Spleen (tissue), 13 donors: Measurements from ENCODE around the gene KAT14. TPM values are rescaled to one million over a fixed set of nuclear protein-coding genes. Genes with fewer than 3 reads are reported as not detected.
"Not testable (repeated sequence)": the region's sequence is repeated elsewhere in the genome, so short reads cannot be mapped to it uniquely, and the experiment has no call there.

Source experiments
- DNase-seq: peaks from one replicate; pipeline ENCODE4 v3.0.0-alpha.2; 2020
- H3K27ac ChIP-seq, 8 donors: fragments of 200-600 bp; sonication (generic) in 7 of 8; 1 replicate in 4 of 8; 2 replicates in 4 of 8; pipeline versions ENCODE4 v1.5.0 to v1.8.0; 2016 to 2021; ENCODE audit warnings: inconsistent platforms in 4 of 8, mild to moderate bottlenecking in 4 of 8, moderate library complexity in 1 of 8
- H3K27me3 ChIP-seq, 7 donors: fragments of 200-600 bp; sonication (generic) in 6 of 7; replicated peaks in 1 of 7; 1 replicate in 4 of 7; 2 replicates in 3 of 7; pipeline versions ENCODE4 v1.5.0 to v1.8.0; 2016 to 2021; ENCODE audit warnings: inconsistent platforms in 3 of 7, mild to moderate bottlenecking in 1 of 7
- H3K36me3 ChIP-seq, 6 donors: fragments of 200-600 bp; sonication (generic) in 5 of 6; 1 replicate in 4 of 6; 2 replicates in 2 of 6; pipeline versions ENCODE4 v1.5.0 to v1.8.0; 2016 to 2021; ENCODE audit warnings: inconsistent platforms in 2 of 6
- H3K4me1 ChIP-seq, 6 donors: fragments of 200-600 bp; sonication (generic) in 5 of 6; 1 replicate in 3 of 6; 2 replicates in 3 of 6; pipeline versions ENCODE4 v1.5.0 to v1.8.0; 2016 to 2021; ENCODE audit warnings: inconsistent platforms in 3 of 6
- H3K4me3 ChIP-seq, 8 donors: fragments of 200-600 bp; sonication (generic) in 7 of 8; 1 replicate in 4 of 8; 2 replicates in 4 of 8; pipeline versions ENCODE4 v1.5.0 to v1.8.0; 2016 to 2021; ENCODE audit warnings: inconsistent platforms in 4 of 8, mild to moderate bottlenecking in 4 of 8, moderate library complexity in 2 of 8
- H3K9me3 ChIP-seq, 8 donors: fragments of 200-600 bp; sonication (generic) in 7 of 8; 1 replicate in 4 of 8; 2 replicates in 4 of 8; pipeline versions ENCODE4 v1.5.0 to v1.8.0; 2016 to 2021; ENCODE audit warnings: inconsistent platforms in 4 of 8
- CTCF ChIP-seq, 11 experiments: fragments of 200-600 bp in 7 of 11; fragments of 450-650 bp in 4 of 11; sonication (generic) in 4 of 11; IDR thresholded peaks in 8 of 11; conservative IDR thresholded peaks in 3 of 11; 1 replicate in 7 of 11; 2 replicates in 4 of 11; pipeline versions ENCODE4 v1.4.0 to v1.8.0; 2016 to 2021; ENCODE audit warnings: antibody characterized with exemption in 11 of 11, inconsistent platforms in 4 of 11, mild to moderate bottlenecking in 1 of 11
- POLR2A ChIP-seq, 3 donors: fragments of 450-650 bp; IDR thresholded peaks; one replicate each; pipeline ENCODE4 v1.5.1; 2017; ENCODE audit warnings: antibody characterized with exemption in 3 of 3, mild to moderate bottlenecking in 1 of 3
- POLR2AphosphoS5 ChIP-seq, 3 donors: sonication (generic); formaldehyde crosslinking; IDR thresholded peaks; one replicate each; pipeline ENCODE4 v1.5.1; 2017; ENCODE audit warnings: antibody characterized with exemption in 3 of 3
- WGBS, 5 donors: extraction: QIAGEN DNeasy Blood & Tissue Kit in 3 of 5; methylation state at CpG; one replicate each; pipeline versions ENCODE4 v1.1.5 to v1.1.7; 2013 to 2018; 5-methylcytosine and 5-hydroxymethylcytosine counted together
- intact Hi-C: fragments of 100-400 bp; cut with DNase I; formaldehyde crosslinking; loops from one replicate; pipeline ENCODE4 v1.15.0; 2023; ENCODE audit warnings: low total_unique reads
- long read RNA-seq, 2 donors: transcript quantifications; one replicate each; lab custom pipeline, GENCODE V29; 2026
- polyA plus RNA-seq, 3 donors: library from polyadenylated mRNA; stranded (reverse); fragments of 200-250 nt; gene quantifications; one replicate each; pipeline ENCODE4 v1.2.1, GENCODE V29; 2013
- total RNA-seq, 7 donors: library from RNA; depleted of rRNA in 3 of 7; stranded (reverse); fragments of >200 nt in 3 of 7; fragmentation: NEBNext Ultra II Directional in 4 of 7; extraction: Animal tissue kit (Norgen Biotek cat#: 25700) in 4 of 7; gene quantifications; one replicate each; pipeline versions ENCODE4 v1.1.0 to v1.2.1, GENCODE V29; 2016 to 2021
- donor health status: healthy with polysubstance abuse.
- donor health status: DM: no; HTN: no; CAD: no; lungs with moderate emphysema.
- donor health status: DM: no; HTN: no; CAD: no.
- donor health status: Bipolar disorder and iron deficiency.
- donor health status: healthy.
- donor health status: DM: no; HTN: no; CAD: no.
- donor health status: DM: yes; HTN: yes; CAD: no.

Gene KAT14, protein sequence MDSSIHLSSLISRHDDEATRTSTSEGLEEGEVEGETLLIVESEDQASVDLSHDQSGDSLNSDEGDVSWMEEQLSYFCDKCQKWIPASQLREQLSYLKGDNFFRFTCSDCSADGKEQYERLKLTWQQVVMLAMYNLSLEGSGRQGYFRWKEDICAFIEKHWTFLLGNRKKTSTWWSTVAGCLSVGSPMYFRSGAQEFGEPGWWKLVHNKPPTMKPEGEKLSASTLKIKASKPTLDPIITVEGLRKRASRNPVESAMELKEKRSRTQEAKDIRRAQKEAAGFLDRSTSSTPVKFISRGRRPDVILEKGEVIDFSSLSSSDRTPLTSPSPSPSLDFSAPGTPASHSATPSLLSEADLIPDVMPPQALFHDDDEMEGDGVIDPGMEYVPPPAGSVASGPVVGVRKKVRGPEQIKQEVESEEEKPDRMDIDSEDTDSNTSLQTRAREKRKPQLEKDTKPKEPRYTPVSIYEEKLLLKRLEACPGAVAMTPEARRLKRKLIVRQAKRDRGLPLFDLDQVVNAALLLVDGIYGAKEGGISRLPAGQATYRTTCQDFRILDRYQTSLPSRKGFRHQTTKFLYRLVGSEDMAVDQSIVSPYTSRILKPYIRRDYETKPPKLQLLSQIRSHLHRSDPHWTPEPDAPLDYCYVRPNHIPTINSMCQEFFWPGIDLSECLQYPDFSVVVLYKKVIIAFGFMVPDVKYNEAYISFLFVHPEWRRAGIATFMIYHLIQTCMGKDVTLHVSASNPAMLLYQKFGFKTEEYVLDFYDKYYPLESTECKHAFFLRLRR
- 10 to 100 TPM; 11.2 to 18.2 (median 13.8) TPM for total RNA-seq
- 1 to 10 TPM; 6.3 to 9.8 (median 6.9) TPM for polyA plus RNA-seq
- long read RNA-seq, donor 1, partial matches to known transcripts = 0 of 1 reads
- long read RNA-seq, donor 1, other reads (novel, unspliced or antisense) = 0 of 1 reads
- long read RNA-seq, donor 2, partial matches to known transcripts = 0 of 1 reads
- long read RNA-seq, donor 2, other reads (novel, unspliced or antisense) = 0 of 1 reads

DNA sequence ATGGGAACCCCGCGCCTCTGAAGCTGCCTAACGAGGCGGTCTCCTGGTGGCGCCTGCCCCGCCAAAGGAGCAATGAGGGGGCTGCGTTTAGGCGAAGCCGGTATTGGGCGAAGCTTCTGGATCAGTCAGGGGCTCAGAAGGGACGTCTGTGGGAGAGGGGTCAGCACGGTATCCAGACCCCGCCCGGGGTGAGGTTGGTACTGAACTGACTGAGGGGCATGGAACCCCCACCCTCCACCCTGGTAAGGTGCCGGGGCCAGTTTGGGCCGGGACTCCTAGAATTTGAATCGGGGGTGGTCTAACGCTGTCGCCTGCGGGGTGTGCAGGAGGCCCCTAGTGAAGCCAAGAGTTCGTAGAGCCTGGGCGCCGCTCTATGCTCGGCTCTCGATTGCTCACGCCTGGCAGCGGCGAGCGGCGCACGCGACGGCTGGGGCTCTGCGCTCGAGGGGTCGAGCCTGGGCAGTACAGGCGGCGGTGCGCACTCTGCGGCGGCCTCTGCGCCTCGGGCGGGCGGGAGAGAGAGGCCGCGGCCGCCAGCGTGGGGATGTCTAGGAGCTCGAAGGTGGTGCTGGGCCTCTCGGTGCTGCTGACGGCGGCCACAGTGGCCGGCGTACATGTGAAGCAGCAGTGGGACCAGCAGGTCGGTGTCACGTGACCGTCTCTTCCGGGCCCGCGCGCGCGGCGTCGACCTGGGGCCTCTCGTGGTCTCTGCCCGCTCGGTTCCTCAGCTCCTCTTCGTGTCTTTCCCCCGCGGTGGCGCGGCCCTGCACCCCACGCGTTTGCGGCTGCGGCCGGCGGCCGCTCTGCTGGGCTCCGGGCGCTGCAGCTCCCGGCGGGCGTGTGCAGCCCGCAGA lies at the start of gene KAT14, which contains the start of gene PET117:
TSS of gene KAT14 (plus strand) at position 452 of the 854 bp plus-strand sequence. CDS start 4,798 bp downstream, outside the sequence.
TSS of gene PET117 (plus strand) at position 452 of the 854 bp plus-strand sequence. CDS start at position 545, 93 bp downstream.
- peaks cover 0 to 7% (median 4%) of the 10 kb centered on the region in 6 donors for H3K36me3 ChIP-seq
- H3K27me3 ChIP-seq = no peaks in the 10 kb centered on the region
- peak within 1 kb of the TSS; percentile 91 to 98 (median 96) for H3K4me3 ChIP-seq
- WGBS, 5 donors = 0 to 3% (median 0%) methylated on average over 47 to 87 of the region's 87 CpGs
- intact Hi-C loops = loop anchor here (10.0 kb wide), 1 partner anchor 633 kb away; no protein-coding TSS in a partner anchor
- H3K9me3 ChIP-seq = no peaks in the 10 kb centered on the region
- DNase-seq = peak; percentile 98
- peak within 1 kb of the TSS; percentile 92 to 98 (median 96) for H3K27ac ChIP-seq
- peaks cover 14 to 44% (median 38%) of the 10 kb centered on the region in 6 donors for H3K4me1 ChIP-seq
- peak in 2 of 3 donors; percentile 42 to 67 for TF ChIP-seq POLR2A (IDR thresholded peaks at IDR 0.05)
- TF ChIP-seq CTCF (IDR thresholded peaks at IDR 0.05 in 8 of 11, conservative IDR thresholded peaks at IDR 0.05 in 3 of 11) = peak in 1 of 11 experiments; percentile 18
- TF ChIP-seq POLR2AphosphoS5 (IDR thresholded peaks at IDR 0.05) = peak; percentile 92 to 94 (median 94)

- 75 to 94% (median 82%) methylated on average over 3 of the region's 3 CpGs for WGBS, 5 donors
- H3K36me3 ChIP-seq, H3K27ac ChIP-seq, intact Hi-C loops, H3K9me3 ChIP-seq, H3K4me3 ChIP-seq, H3K27me3 ChIP-seq, DNase-seq, H3K4me1 ChIP-seq: not testable (repeated sequence)
Observed at GRCh38 chr20:18088298-18088697, 49.4 kb upstream of the KAT14 start.

DNA sequence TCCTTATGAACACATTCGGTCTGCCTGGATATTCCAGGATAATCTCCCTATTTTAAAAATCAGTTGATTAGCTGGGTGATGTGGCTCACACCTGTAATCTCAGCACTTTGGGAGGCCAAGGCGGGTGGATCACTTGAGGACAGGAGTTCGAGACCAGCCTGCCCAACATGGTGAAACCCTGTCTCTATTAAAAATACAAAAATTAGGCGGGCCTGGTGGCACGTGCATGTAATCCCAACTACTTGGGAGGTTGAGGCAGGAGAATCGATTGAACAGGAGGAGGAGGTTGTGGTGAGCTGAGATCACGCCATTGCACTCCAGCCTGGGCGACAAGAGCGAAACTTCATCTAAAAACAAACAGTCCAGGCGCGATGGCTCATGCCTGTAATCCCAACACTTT lies 48.8 kb upstream of the KAT14 start:
- DNase-seq, H3K27ac ChIP-seq, H3K4me1 ChIP-seq, H3K36me3 ChIP-seq, H3K4me3 ChIP-seq, intact Hi-C loops, H3K9me3 ChIP-seq: not testable (repeated sequence)
- peaks cover 0 to 13% (median 0%) of the 10 kb centered on the region in 7 donors for H3K27me3 ChIP-seq
- WGBS, 5 donors = 86 to 95% (median 89%) methylated on average over 11 of the region's 11 CpGs

DNA sequence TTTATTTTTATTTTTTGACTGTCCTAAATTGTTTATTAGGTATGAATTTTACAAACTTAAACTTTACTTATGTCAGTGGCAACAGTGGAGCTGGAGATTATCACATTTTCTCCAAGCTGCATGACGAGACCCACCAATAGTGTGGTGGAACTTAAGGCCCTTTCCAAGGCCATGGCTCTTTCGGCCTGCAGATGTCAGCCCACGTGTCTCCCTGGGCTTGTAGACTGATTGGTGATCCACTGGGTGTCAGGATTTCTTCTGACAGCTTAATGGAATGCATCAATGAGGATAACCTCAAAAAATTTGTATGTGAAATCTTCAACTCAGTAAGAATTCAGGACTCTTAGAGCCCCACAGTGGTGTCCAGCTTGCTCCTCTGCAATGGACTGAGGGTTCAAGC lies 47.6 kb upstream of the KAT14 start:
- peaks cover 0 to 13% (median 0%) of the 10 kb centered on the region in 7 donors for H3K27me3 ChIP-seq
- H3K9me3 ChIP-seq = no peaks in the 10 kb centered on the region
- TF ChIP-seq POLR2AphosphoS5 (IDR thresholded peaks at IDR 0.05) (no peak), CTCF (IDR thresholded peaks at IDR 0.05 in 8 of 11, conservative IDR thresholded peaks at IDR 0.05 in 3 of 11) (no peak), POLR2A (IDR thresholded peaks at IDR 0.05) (no peak)
- WGBS, 5 donors = 51 to 70% (median 61%) methylated on average over 3 of the region's 3 CpGs
- no peaks in the 10 kb centered on the region for H3K4me1 ChIP-seq
- H3K4me3 ChIP-seq = no peak overlapping the region
- no peak overlapping the region for H3K27ac ChIP-seq
- intact Hi-C loops = no loop called here
- no peak for DNase-seq
- H3K36me3 ChIP-seq = no peaks in the 10 kb centered on the region
